Spleen (tissue), 7 donors: Measurements from ENCODE around the gene GRIA2.

Experiments used
- CTCF ChIP-seq, 11 experiments: fragments of 200-600 bp in 7 of 11; fragments of 450-650 bp in 4 of 11; sonication (generic) in 4 of 11; IDR thresholded peaks in 8 of 11; conservative IDR thresholded peaks in 3 of 11; 1 replicate in 7 of 11; 2 replicates in 4 of 11; pipeline versions ENCODE4 v1.4.0 to v1.8.0; 2016 to 2021; ENCODE audit warnings: antibody characterized with exemption in 11 of 11, inconsistent platforms in 4 of 11, mild to moderate bottlenecking in 1 of 11
- POLR2A ChIP-seq, 3 donors: fragments of 450-650 bp; IDR thresholded peaks; one replicate each; pipeline ENCODE4 v1.5.1; 2017; ENCODE audit warnings: antibody characterized with exemption in 3 of 3, mild to moderate bottlenecking in 1 of 3
- POLR2AphosphoS5 ChIP-seq, 3 donors: sonication (generic); formaldehyde crosslinking; IDR thresholded peaks; one replicate each; pipeline ENCODE4 v1.5.1; 2017; ENCODE audit warnings: antibody characterized with exemption in 3 of 3
- donor health status: DM: no; HTN: no; CAD: no; lungs with moderate emphysema.
- donor health status: DM: no; HTN: no; CAD: no.
- donor health status: DM: no; HTN: no; CAD: no.

- no peak for TF ChIP-seq CTCF (IDR thresholded peaks at IDR 0.05 in 8 of 11, conservative IDR thresholded peaks at IDR 0.05 in 3 of 11)
- TF ChIP-seq POLR2AphosphoS5 (IDR thresholded peaks at IDR 0.05), result no peak
- no peak for TF ChIP-seq POLR2A (IDR thresholded peaks at IDR 0.05)
These were observed 36.2 kb upstream of the GRIA2 start for GRCh38 chr4:157184300-157184699.
